Measurements from ENCODE around the gene POLDIP3.

- TF ChIP-seq EZH2 (IDR thresholded peaks at IDR 0.05; ENCODE audit: insufficient read depth, poor library complexity, severe bottlenecking) = no peak
- no peak for TF ChIP-seq EZH2phosphoT487 (IDR thresholded peaks at IDR 0.05; ENCODE audit: insufficient read depth, low read depth)
Observed at GRCh38 chr22:42577623-42578240, 37.0 kb downstream of the POLDIP3 start.

Data from GM23248 (cell line).